Measurements from ENCODE around the gene MALT1.

- no peak for TF ChIP-seq FOXK2 (IDR thresholded peaks at IDR 0.05)
- TF ChIP-seq HDGF (IDR thresholded peaks at IDR 0.05; ENCODE audit: borderline replicate concordance): no peak
- TF ChIP-seq FOXM1 (IDR thresholded peaks at IDR 0.05; ENCODE audit: borderline replicate concordance): no peak
- TF ChIP-seq LEF1 (IDR thresholded peaks at IDR 0.05; ENCODE audit: borderline replicate concordance): no peak
- TF ChIP-seq ELF4 (IDR thresholded peaks at IDR 0.05): no peak
- no peak for TF ChIP-seq NFRKB (IDR thresholded peaks at IDR 0.05)
- no peak for TF ChIP-seq FOXA1 (IDR thresholded peaks at IDR 0.05)
- no peak for TF ChIP-seq SUZ12 (IDR thresholded peaks at IDR 0.05)
Measured at GRCh38 chr18:58793361-58793760, 122.1 kb downstream of the MALT1 start.
